ENCODE results near the gene HOMER2.
"Not testable (repeated sequence)": the region's sequence is repeated elsewhere in the genome, so short reads cannot be mapped to it uniquely, and the experiment has no call there.

The HOMER2 gene

DNA sequence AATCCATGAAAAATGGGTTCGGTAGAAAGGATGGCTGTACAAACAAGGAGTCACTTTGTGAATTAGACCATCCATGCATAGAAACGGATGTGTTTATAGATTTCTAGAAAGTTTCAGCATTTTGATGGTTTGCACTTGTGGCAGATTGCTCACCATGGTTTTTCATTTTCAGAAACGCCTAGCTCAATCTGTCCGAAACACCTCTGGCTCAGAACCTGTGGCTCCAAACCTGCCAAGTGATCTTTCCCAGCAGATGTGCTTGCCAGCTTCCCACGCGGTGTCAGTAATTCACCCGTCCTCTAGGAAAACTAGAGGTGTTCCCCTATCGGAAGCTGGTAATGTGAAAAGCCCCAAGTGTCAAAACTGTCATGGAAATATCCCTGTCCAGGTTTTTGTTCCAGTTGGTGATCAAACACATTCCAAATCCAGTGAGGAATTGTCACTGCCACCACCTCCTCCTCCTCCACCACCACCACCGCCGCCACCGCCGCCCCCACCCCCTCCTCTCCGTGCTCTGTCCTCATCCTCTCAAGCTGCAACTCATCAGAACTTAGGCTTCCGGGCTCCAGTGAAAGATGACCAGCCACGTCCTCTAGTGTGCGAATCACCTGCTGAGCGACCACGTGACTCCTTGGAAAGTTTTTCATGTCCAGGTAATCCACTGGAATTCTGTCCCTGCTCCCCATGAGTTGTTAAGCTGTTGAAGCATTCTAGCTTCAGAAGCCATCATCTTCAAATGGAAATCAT is 121.9 kb downstream of the HOMER2 start:
- DNase-seq = no peak

DNA sequence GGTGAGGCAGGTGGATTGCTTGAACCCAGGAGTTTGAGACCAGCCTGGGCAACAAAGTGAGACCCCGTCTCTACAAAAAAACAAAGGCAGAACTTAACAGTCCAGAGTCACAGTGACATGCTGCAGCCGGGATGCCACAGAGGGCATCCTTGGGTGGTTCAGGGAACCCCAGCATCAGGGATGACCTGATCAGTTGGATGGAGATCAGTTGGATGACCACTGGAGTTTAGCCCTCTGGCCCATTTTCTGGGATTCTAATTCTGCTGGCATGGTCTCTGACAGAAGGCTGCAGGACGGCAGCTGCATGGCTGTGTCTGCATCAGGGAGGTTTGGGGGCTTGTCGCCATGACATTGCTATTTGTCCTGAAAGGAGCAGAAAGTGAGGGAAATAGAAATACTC is 123.3 kb downstream of the HOMER2 start:
- no peak for DNase-seq

DNA sequence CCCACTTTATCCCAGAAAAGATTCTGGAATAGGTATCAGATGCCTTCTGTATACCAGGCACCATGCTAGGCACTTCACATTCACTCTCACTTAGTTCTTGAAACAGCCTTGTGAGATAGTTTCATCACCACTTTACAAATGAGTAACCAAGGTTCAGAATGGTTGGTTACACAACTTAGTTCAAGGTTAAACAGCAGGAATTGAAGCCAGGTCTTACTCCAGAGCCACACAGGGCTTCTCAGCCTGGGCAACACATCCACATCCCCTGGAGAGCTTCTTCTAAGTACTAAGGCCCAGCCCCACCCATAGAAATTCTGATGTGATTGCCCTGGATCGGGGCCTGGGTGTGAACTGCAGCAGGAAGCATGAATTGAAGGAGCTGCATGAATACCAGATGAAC is 124.4 kb downstream of the HOMER2 start:
- no peak for DNase-seq

DNA sequence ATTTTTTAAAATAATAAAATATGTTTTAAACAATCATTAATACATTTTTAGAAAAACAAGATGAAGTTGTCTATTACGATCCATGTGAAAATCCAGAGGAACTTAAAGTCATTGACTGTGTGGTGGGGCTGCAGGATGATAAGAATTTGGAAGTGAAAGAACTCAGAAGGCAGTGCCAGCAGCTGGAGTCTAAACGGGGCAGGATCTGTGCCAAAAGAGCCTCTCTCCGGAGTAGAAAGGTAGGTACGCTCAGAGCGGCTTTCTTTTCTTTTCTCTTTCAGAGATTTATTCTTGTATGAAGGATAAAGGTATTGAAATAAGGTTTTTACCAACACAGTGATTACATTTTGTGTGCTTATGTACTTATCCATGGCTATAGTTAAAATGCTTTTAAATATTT is 129.5 kb downstream of the HOMER2 start:
- DNase-seq = no peak

DNA sequence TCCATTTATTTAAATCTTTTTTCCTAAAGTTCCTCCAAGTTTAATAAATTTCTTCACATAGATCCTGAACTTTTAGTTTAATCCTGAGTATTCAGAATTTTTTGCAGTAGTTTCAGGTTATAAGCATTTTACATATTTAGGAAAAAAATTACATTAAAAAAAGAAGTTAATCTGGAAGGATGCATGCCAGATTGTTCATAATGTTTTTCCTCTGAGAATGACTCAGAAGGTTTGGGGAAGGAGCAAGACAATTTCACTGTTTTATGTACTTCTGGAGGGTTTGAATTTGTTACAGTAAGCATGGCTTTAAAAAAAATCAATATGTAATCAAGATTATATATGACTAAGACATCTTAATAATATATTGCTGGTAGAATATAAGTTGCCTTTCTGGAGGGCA is 130.7 kb downstream of the HOMER2 start:
- DNase-seq = not testable (repeated sequence)

DNA sequence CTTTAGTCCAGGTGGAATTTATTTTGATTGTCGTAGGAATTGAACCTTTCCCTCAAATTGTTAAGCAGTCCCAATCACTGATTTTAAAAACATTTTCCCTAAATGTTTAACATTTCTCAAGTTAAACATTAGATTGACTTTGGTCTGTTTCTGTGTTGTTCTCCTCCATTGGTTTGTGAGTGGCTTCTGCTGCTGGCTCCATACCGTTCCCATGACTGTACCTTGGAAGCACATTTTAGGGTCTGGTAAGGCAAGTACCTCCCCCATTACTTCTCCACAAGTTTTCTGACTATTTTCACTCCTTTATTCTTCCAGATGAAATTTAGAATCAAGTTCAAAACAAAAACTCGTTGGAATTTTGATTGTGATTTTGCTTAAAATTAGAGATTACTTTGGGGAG is 131.1 kb downstream of the HOMER2 start:
- not testable (repeated sequence) for DNase-seq

DNA sequence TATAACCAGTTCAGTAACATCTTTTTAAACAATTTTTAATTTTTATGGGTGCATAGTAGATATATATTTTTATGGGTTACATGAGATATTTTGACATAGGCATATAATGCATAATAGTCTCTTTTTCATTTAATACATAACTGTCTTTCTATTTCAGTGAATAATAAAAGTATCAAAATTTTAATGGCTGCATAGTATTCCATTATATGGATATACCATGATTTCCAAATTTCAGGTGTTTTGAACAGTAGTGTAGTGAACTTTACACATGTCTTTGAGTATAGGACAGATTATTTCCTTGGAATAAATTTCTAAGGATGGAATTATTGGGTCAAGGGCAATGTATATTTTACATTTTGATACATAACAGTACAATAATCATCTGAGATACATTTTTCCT is 132.4 kb downstream of the HOMER2 start:
- no peak for DNase-seq

DNA sequence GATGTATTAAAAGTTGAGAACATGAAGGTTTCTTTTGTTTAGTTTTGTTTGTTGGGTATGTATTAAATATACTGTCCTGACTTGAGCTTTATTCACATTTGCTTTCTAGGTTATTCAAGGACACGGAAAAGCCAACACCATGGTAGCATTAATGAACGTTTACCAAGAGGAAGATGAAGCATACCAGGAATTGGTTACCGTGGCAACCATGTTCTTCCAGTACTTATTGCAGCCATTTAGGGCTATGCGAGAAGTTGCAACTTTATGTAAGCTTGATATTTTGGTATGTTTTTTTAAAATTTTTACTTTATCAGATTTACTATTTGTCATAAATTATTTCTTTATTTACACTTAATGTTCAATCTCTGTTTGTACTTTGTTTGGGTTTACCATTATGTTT is 139.5 kb downstream of the HOMER2 start:
- no peak for DNase-seq

DNA sequence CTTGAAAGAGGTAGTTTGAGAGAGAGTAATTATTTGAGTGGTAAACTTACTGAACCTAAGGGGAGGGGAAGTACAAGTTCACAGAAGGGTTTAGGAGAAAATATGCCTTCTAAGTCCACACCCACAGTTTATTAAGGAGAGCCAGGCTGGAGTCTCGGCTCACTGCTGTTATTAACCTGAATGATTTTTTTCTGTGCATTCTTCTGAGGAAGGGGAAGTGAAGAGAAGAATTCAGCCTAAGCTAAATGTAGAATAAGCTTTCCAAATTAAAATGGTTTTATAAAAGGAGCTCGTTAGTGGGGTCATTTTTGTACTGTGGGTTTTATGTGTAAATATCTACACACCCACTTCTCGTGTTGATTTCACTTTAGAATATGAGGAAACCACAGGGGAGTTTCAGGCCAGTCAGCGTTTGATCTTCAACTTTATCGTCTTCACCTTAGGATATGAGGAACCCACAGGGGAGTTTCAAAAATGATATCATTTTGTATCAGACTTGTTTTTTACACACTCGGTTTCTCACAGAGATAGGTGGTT is 141.6 kb downstream of the HOMER2 start:
- no peak for DNase-seq

DNA sequence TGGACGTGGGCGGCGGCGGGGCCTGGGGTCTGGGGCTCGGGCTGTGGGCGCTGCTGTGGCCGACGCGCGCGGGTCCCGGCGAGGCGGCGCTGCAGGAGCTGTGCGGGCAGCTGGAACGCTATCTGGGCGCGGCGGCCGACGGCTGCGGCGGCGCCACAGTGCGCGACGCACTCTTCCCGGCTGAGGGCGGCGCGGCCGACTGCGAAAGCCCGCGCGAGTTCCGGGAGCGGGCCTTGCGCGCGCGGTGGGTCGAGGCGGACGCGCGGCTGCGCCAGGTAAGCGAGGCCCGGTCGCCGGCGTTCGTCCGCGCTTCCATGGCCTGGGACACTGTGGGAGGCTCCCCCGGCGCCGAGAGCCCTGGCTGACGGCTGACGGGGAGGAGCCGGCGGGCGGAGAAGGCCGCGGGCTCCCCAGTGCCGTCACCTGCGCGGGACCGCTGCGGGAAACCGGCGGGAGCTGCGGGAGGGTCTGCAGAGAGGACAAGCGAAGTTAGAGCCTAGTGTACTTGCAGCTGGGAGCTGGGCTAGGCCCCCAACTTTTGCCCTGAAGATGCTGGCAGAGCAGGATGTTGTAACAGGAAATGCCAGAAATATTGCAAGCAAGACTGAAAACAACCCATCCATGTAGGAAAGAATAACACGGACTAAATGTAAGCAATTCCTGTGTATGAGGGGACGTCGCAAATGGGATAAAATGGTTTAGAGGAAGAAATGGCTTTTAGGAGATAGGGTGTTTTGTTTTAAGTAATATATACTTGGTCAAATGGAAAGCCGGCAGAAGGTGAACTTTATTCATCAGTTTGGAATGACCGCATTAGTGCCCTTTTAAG is 142.2 kb downstream of the HOMER2 start:
- DNase-seq = no peak

DNA sequence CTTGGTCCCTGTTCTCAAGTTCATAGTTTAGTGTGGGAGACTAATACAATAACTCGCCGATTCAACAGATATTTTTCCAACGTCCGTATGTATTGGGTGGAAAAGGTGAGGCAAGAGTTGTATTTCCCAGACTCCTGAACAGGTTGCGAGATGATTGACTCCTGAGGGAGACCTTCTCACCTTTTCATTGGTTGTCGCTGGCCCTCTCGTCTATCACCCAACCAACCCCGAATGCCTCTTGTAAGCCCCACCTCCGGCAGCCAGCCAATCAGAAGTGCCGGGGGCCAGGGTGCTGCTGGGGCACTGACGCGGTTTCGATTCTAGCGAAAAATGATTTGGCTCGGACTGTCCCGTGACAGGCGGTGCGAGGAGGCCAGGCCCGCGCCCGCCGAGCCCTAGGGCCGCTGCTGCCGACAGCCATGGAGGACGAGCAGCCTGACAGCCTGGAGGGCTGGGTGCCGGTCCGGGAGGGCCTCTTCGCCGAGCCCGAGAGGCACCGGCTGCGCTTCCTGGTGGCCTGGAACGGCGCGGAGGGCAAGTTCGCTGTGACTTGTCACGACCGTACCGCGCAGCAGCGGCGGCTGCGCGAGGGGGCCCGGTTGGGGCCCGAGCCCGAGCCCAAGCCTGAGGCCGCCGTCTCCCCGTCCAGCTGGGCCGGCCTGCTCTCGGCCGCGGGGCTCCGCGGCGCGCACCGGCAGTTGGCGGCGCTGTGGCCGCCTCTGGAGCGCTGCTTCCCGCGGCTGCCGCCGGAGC is 143.0 kb downstream of the HOMER2 start, which contains the start of gene WHAMM:
TSS of gene WHAMM (plus strand) at position 321 of the 753 bp plus-strand sequence. CDS start at position 420, 99 bp downstream.
- DNase-seq = peak; percentile 92

DNA sequence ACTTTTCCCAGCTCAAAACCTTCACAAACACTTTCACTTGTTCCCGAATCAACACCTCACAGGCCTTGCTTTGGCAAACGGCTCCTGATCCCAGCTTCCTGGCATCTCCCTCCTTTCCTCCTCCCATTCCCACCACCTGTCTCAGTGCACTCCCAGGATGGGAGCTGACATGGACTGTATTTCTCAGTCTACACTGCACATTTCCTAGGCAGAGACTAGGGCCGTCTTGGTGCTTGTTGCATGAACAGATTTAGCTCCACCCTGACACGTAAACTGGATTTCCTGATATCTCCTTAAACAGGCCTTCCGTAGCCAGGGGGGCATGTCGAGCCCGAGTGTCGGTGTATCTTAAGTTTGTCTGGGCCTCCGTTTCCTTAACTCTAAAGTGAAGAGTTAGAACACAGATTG is 143.9 kb downstream of the HOMER2 start:
- DNase-seq = no peak

DNA sequence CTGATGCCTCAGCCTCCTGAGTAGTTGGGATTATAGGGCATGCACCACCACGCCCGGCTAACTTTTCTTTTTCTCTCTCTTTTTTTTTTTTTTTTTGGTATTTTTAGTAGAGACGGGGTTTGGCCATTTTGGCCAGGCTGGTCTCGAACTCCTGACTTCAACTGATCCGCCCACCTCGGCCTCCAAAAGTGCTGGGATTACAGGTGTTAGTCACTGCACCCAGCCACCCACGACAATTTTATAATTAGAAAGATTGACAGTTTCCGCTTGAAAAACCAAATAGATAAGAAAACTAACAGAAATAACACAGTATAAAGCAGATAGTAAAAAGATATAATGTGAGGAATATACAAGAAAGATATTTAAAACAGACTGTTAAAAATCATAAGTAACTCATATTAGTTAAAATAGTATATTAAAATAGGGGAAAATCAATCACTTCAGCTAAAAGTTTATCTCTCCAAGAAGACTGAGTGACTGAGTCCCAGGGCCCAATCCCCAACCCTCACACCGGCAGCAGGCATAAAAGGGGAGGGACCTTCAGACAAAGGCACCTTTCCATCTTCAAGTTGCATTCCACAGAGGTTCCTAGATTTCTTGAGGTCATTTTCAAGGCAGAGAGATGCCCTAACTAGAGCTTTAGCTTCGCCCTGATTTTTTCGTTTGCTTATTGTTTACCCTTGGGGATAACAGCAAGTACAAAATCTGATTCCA is 144.4 kb downstream of the HOMER2 start:
- no peak for DNase-seq

DNA sequence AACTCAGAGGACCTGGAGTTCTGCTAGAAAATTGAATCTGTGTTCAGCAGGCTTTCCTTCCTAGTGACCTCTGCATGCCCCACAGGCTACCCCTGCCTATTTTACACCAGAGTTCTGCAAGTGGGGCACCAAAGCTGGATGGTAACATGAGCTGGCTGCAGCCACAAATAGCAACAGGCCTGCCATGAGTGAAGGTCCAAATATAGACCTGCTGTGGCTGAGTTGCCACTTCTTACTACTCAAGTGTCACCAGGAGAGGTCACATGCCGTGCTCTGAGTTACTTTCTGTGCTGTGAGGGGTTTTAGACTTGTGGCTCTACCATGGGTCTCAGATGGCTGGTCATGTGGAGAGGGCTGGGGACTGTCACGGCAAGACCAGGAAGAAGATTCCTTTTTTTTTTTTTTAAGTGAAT is 146.5 kb downstream of the HOMER2 start, which contains the start of gene FSD2:
TSS of gene FSD2 (minus strand) at position 76 of the 413 bp plus-strand sequence. CDS start 18,679 bp downstream, outside the sequence.
- DNase-seq = no peak

DNA sequence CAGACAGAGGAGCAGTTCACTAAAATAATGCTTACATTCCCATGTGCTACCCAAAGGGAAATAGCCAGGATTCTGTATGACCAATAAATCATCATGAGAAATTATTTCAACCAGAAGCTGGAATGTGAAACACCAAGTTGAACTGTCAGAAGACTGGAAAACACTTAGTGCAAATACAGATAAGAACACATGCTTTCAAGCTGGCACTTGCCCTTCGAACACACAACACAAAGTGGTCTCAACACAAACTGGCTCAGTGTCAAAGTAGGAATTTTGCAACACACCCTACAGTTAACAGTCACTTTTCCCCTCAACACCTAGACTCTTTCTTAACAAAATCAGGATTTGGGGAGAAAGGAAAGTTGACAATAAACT is 148.0 kb downstream of the HOMER2 start:
- DNase-seq = no peak

DNA sequence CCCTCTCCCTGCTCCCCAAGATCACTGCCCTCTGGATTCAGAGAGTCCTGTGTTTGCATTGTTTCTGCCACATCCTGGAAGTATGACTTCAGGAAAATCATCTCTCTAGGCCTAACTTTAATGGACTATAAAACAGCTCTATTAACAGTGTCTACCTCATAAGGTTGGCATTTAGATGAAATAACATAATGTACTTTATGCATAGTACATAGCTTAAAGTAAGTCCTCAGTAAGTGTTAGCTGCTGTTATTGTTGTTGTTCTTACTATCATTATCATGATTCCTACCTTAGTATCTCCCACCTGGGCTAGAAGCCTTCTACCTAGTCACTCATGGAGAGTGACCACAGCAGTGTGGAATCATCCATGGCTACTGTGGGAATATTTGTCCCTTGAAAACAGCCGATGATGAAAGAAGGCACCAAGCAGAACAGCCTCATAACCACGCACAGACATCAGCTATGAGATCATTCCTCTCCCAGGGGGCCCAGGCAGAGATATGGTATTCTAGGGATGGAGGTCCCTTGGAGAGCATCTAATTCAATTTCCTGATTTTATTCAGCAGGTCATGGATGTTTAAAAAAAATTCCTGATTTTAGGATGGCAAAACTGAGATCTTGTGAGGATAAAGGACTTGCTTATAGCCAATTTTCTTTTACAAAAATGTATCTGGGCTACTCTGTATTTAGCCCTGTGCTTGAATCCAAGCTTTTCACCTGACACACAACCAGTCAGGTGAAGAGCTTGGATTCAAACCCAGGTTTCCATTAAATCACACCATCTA is 148.5 kb downstream of the HOMER2 start:
- DNase-seq = no peak

DNA sequence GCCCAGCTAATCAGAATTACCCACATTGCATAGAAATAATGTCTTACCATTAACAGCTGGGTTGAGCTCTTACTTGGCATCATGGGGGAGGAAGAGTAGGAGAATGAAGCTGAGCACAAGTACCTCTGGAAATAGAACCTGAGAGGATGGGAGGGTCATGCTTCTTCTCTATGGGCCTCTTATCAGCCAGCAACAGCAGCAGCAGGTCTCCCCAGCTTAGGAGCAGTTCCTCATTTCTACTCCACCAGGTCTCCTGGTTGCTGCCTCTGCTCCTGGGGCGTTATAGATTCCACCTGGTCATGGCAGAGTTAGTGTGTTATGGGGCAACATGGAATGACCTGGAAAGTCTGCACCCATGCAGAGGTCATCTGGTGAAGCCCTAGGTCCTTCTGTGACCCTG is 150.0 kb downstream of the HOMER2 start:
- no peak for DNase-seq

DNA sequence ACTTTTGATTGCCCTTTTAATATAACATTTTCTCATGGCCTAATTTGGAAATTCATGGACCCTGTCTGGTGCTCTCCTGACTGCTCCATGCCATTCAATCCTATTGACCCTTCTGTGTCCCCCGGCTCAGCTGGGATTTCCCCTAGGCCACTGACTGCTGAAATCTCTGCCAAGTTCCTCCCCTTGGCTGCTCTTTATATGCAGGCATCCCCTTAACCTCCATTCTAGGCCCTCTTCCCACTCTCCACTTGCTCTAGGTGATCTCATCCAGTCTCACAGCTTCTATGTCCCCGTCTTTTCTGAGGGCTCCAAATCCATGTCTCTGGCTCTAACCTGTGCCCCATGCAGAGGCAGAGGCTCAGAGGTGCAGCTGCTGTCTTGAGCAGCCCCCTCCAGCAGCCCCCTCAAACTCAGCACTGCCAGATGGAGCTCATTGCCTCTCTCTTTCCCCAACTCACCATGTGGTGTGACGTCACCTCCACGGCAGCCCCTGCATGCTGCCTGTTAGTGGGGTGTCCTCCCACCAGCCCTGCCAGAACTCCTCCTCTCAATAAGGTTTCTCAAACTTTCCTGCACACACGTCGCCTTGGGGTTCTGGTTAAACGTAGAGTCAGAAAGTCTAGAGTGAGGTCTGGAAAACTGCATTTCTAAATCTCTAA is 153.2 kb downstream of the HOMER2 start:
- DNase-seq = no peak

Measured in NCI-H1417 treated with DMSO at 0.1 percent for 48 hours (cell line).